DND-41 (cell line): ENCODE measurements around the gene FAM136A.

ENCODE experiments used
- CTCF ChIP-seq: IDR thresholded peaks from 2 replicates; pipeline ENCODE4 v1.5.1; 2012; ENCODE audit warnings: borderline replicate concordance, low read length, moderate library complexity, mild to moderate bottlenecking; ENCODE audit not compliant: poor library complexity, severe bottlenecking; ENCODE audit errors: extremely low read depth
- EZH2 ChIP-seq: IDR thresholded peaks from 3 replicates; pipeline ENCODE4 v1.6.1; 2012; ENCODE audit warnings: borderline replicate concordance, low read depth, mild to moderate bottlenecking, moderate library complexity, low read length, inconsistent platforms; ENCODE audit not compliant: severe bottlenecking

- TF ChIP-seq CTCF (no peak), EZH2 (no peak)
These were observed 29.1 kb upstream of the FAM136A start for GRCh38 chr2:70331012-70331411.
